Vagina (tissue), 2 donors: ENCODE measurements around the gene CPB1. TPM values are rescaled to one million over a fixed set of nuclear protein-coding genes. Genes with fewer than 3 reads are reported as not detected.

ENCODE experiments used
- DNase-seq, 2 donors: peaks; one replicate each; pipeline ENCODE4 v3.0.0-alpha.2; 2017; ENCODE audit errors: extremely low spot score in 2 of 2
- H3K27ac ChIP-seq: fragments of 200-600 bp; sonication (generic); one replicate; pipeline ENCODE4 v1.5.1; 2019
- H3K27me3 ChIP-seq: fragments of 200-600 bp; sonication (generic); one replicate; pipeline ENCODE4 v1.5.1; 2019
- H3K36me3 ChIP-seq, 2 donors: fragments of 200-600 bp; sonication (generic); one replicate each; pipeline ENCODE4 v1.5.1; 2017 to 2019
- H3K4me1 ChIP-seq: fragments of 200-600 bp; sonication (generic); one replicate; pipeline ENCODE4 v1.5.1; 2019
- H3K4me3 ChIP-seq, 2 donors: fragments of 200-600 bp; sonication (generic); 1 replicate in 1 of 2; 2 replicates in 1 of 2; pipeline ENCODE4 v1.5.1; 2016 to 2019
- H3K9me3 ChIP-seq: fragments of 200-600 bp; sonication (generic); one replicate; pipeline ENCODE4 v1.5.1; 2019
- POLR2A ChIP-seq, 2 donors: fragments of 450-650 bp; IDR thresholded peaks; one replicate each; pipeline ENCODE4 v1.6.1; 2017; ENCODE audit warnings: antibody characterized with exemption in 2 of 2, mild to moderate bottlenecking in 2 of 2, moderate library complexity in 2 of 2
- POLR2AphosphoS5 ChIP-seq, 2 donors: sonication (generic); formaldehyde crosslinking; IDR thresholded peaks; one replicate each; pipeline ENCODE4 v1.9.0; 2017; ENCODE audit warnings: antibody characterized with exemption in 2 of 2, mild to moderate bottlenecking in 2 of 2, low read depth in 1 of 2; ENCODE audit not compliant: insufficient read depth in 1 of 2
- intact Hi-C: fragments of 100-400 bp; cut with DNase I; formaldehyde crosslinking; loops from one replicate; pipeline ENCODE4 v1.15.1; 2023
- total RNA-seq: library from RNA; depleted of rRNA; stranded (reverse); fragments of >200 nt; gene quantifications from one replicate; pipeline ENCODE4 v1.2.3, GENCODE V29; 2016
- TF ChIP-seq, protein P1 (sequence below), 3 experiments: fragments of 450-650 bp in 2 of 3; fragments of 200-600 bp in 1 of 3; sonication (generic) in 1 of 3; IDR thresholded peaks; one replicate each; pipeline ENCODE4 v1.5.1; 2017 to 2019; ENCODE audit warnings: antibody characterized with exemption in 3 of 3, mild to moderate bottlenecking in 2 of 3, moderate library complexity in 2 of 3

The CPB1 gene
- total RNA-seq, 1 donor from 2014 or later: 1.7 TPM

DNA sequence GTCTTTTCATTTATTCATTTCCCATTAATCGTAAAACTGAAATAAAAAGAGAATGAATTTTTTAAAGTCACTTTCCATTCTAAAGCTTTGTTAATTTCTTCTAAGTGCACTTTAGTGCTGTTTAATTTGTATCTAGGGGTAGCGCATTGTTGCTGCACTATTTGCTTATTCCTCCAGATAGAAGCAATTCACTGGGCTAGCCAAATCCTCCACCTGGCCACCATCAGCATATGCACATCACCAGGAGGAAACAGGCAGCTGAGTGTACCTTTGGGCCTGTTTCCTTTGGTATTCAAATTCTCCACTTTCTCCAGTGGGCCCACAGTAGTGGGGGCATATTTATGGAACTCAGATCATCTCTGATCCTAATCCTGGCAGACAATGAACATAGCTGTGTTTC, 29.8 kb upstream of the CPB1 start:
- no peaks in the 10 kb centered on the region for H3K36me3 ChIP-seq
- H3K4me1 ChIP-seq: no peaks in the 10 kb centered on the region
- no peak for DNase-seq
- H3K27me3 ChIP-seq: no peaks in the 10 kb centered on the region
- intact Hi-C loops: no loop called here
- no peak overlapping the region for H3K27ac ChIP-seq
- H3K4me3 ChIP-seq: no peak overlapping the region
- TF ChIP-seq, protein P1, sequence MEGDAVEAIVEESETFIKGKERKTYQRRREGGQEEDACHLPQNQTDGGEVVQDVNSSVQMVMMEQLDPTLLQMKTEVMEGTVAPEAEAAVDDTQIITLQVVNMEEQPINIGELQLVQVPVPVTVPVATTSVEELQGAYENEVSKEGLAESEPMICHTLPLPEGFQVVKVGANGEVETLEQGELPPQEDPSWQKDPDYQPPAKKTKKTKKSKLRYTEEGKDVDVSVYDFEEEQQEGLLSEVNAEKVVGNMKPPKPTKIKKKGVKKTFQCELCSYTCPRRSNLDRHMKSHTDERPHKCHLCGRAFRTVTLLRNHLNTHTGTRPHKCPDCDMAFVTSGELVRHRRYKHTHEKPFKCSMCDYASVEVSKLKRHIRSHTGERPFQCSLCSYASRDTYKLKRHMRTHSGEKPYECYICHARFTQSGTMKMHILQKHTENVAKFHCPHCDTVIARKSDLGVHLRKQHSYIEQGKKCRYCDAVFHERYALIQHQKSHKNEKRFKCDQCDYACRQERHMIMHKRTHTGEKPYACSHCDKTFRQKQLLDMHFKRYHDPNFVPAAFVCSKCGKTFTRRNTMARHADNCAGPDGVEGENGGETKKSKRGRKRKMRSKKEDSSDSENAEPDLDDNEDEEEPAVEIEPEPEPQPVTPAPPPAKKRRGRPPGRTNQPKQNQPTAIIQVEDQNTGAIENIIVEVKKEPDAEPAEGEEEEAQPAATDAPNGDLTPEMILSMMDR (IDR thresholded peaks at IDR 0.05): no peak
- no peaks in the 10 kb centered on the region for H3K9me3 ChIP-seq

GRCh38 chr3:148800414-148800813, 27.2 kb upstream of the CPB1 start:
- TF ChIP-seq, protein P1 (IDR thresholded peaks at IDR 0.05): no peak
- TF ChIP-seq POLR2A (IDR thresholded peaks at IDR 0.05): no peak
- no peak for TF ChIP-seq POLR2AphosphoS5 (IDR thresholded peaks at IDR 0.05; ENCODE audit: insufficient read depth in 1 of 2, low read depth in 1 of 2)
- intact Hi-C loops: no loop called here

DNA sequence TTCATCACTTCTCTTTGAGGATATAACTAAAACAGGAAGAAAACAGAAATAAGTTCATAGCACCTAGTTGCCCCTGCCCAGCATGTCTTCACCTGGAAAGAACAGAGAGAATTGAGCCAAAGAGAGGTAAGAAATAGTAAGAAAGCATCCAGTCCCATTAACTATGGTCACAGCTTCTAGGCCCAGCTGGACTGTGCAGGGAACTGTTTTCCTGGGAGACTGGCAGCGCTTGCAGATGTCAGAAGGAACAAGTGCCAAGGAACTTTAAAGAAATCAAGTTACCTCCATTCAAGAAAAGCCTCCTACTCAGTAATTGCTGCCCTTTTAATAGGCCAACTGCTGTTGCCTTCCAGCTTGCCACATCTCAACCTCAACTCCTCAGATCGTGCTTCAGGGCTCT, 17.8 kb upstream of the CPB1 start:
- H3K36me3 ChIP-seq: no peaks in the 10 kb centered on the region
- H3K27me3 ChIP-seq: no peaks in the 10 kb centered on the region
- intact Hi-C loops: no loop called here
- H3K4me3 ChIP-seq: no peak overlapping the region
- no peak for TF ChIP-seq POLR2AphosphoS5 (IDR thresholded peaks at IDR 0.05; ENCODE audit: insufficient read depth in 1 of 2, low read depth in 1 of 2)
- TF ChIP-seq, protein P1 (IDR thresholded peaks at IDR 0.05): no peak
- no peak for TF ChIP-seq POLR2A (IDR thresholded peaks at IDR 0.05)
- H3K27ac ChIP-seq: no peak overlapping the region
- H3K9me3 ChIP-seq: no peaks in the 10 kb centered on the region
- DNase-seq: no peak
- H3K4me1 ChIP-seq: no peaks in the 10 kb centered on the region

More at GRCh38 chr3:148800414-148800813, 27.2 kb upstream of the CPB1 start:
- Histone ChIP-seq H3K4me1 (no peaks in the 10 kb centered on the region), H3K9me3 (no peaks in the 10 kb centered on the region), H3K4me3 (no peak overlapping the region), H3K27ac (no peak overlapping the region), H3K36me3 (no peaks in the 10 kb centered on the region), H3K27me3 (no peaks in the 10 kb centered on the region)
- DNase-seq: no peak

GRCh38 chr3:148815316-148816110, 12.1 kb upstream of the CPB1 start:
- TF ChIP-seq, protein P1 (IDR thresholded peaks at IDR 0.05): no peak
- no peak for TF ChIP-seq POLR2A (IDR thresholded peaks at IDR 0.05)
- no peak for TF ChIP-seq POLR2AphosphoS5 (IDR thresholded peaks at IDR 0.05; ENCODE audit: insufficient read depth in 1 of 2, low read depth in 1 of 2)
- Histone ChIP-seq H3K4me3 (no peak overlapping the region), H3K4me1 (no peaks in the 10 kb centered on the region), H3K36me3 (no peaks in the 10 kb centered on the region), H3K27ac (no peak overlapping the region), H3K27me3 (no peaks in the 10 kb centered on the region), H3K9me3 (no peaks in the 10 kb centered on the region)
- intact Hi-C loops: no loop called here
- DNase-seq: no peak

DNA sequence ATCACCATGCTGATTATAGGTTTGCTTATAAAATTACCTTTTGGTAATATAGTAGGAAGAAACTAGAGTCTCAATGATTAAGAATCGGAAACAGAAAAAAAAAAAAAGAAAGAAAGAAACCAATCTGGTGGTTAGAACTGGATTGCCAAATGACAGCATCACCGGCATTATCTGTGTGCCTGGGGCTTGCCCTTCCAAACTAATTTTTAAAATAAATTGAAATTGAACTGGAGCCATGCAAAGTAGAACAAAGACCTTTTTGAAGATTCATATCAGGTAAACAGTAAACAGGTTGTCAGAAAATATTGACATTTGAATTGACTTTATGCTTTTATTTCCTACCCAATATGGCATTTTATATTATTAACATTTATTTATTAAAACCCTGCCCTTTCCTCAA, 11.2 kb upstream of the CPB1 start:
- DNase-seq: no peak
- no peak overlapping the region for H3K4me3 ChIP-seq
- H3K4me1 ChIP-seq: no peaks in the 10 kb centered on the region
- H3K27me3 ChIP-seq: no peaks in the 10 kb centered on the region
- H3K27ac ChIP-seq: no peak overlapping the region
- TF ChIP-seq POLR2AphosphoS5 (IDR thresholded peaks at IDR 0.05; ENCODE audit: insufficient read depth in 1 of 2, low read depth in 1 of 2) (no peak), POLR2A (IDR thresholded peaks at IDR 0.05) (no peak)
- TF ChIP-seq, protein P1 (IDR thresholded peaks at IDR 0.05): no peak
- no peaks in the 10 kb centered on the region for H3K9me3 ChIP-seq
- intact Hi-C loops: no loop called here
- no peaks in the 10 kb centered on the region for H3K36me3 ChIP-seq
